Psoas muscle (tissue), 8 donors: ENCODE measurements around the gene HPD. TPM values are rescaled to one million over a fixed set of nuclear protein-coding genes. Genes with fewer than 3 reads are reported as not detected.

Experiments used
- ATAC-seq, 4 donors: fragments of 200-7000 bp; cut with Tn5 transposase; one replicate each; pipeline ENCODE4 v1.9.1; 2020; ENCODE audit warnings: moderate library complexity in 3 of 4, mild to moderate bottlenecking in 2 of 4
- DNase-seq, 2 donors: peaks; one replicate each; pipeline ENCODE4 v3.0.0-alpha.2; 2020
- H3K27ac ChIP-seq: fragments of 200-600 bp; one replicate; pipeline ENCODE4 v1.8.0; 2022
- H3K27me3 ChIP-seq, 3 donors: fragments of 200-600 bp in 1 of 3; one replicate each; pipeline versions ENCODE4 v1.6.1 to v1.8.0; 2013 to 2022; ENCODE audit warnings: low read length in 2 of 3, mild to moderate bottlenecking in 2 of 3, moderate library complexity in 1 of 3; ENCODE audit not compliant: insufficient read depth in 3 of 3
- H3K36me3 ChIP-seq, 2 donors: fragments of 200-600 bp in 1 of 2; one replicate each; pipeline versions ENCODE4 v1.6.1 to v1.8.0; 2013 to 2022; ENCODE audit warnings: low read depth in 1 of 2, mild to moderate bottlenecking in 1 of 2, moderate library complexity in 1 of 2; ENCODE audit not compliant: insufficient read depth in 1 of 2
- H3K4me1 ChIP-seq: fragments of 200-600 bp; one replicate; pipeline ENCODE4 v1.8.0; 2022
- H3K4me3 ChIP-seq: fragments of 200-600 bp; one replicate; pipeline ENCODE4 v1.8.0; 2022; ENCODE audit warnings: mild to moderate bottlenecking
- H3K9me3 ChIP-seq: fragments of 200-600 bp; one replicate; pipeline ENCODE4 v1.8.0; 2022
- WGBS, 3 donors: extraction: QIAGEN DNeasy Blood & Tissue Kit; methylation state at CpG; one replicate each; pipeline versions ENCODE4 v1.1.6 to v1.1.7; 2013; 5-methylcytosine and 5-hydroxymethylcytosine counted together
- intact Hi-C, 2 donors: fragments of 100-400 bp; cut with DNase I; formaldehyde crosslinking; loops; one replicate each; pipeline versions ENCODE4 v1.11.0 to v1.14.2; 2022
- polyA plus RNA-seq, 3 donors: library from polyadenylated mRNA; stranded (reverse); fragments of 200-250 nt; gene quantifications; one replicate each; pipeline ENCODE4 v1.2.3, GENCODE V29; 2013
- total RNA-seq, 4 donors: library from RNA; stranded (reverse); fragmentation: NEBNext Ultra II Directional in 2 of 4; extraction: Animal tissue kit (Norgen Biotek cat#: 25700) in 2 of 4; gene quantifications; one replicate each; pipeline versions ENCODE4 v1.2.1 to v1.2.4, GENCODE V29; 2021 to 2023
- TF ChIP-seq, protein P1 (sequence below): fragments of 200-600 bp; IDR thresholded peaks from one replicate; pipeline ENCODE4 v1.8.0; 2022; ENCODE audit warnings: antibody characterized with exemption
- donor health status: healthy with polysubstance abuse.
- donor health status: DM: no; HTN: no; CAD: no; lungs with moderate emphysema.
- donor health status: Bipolar disorder and iron deficiency.
- donor health status: healthy.
- donor health status: DM: yes; HTN: yes; CAD: no.
- donor health status: DM: no; HTN: no; CAD: no.
- donor health status: DM: no; HTN: no; CAD: no.
- donor health status: DM: yes; HTN: yes; CAD: no.

HPD gene
- total and polyA plus RNA-seq, 7 donors, result 0.67 to 3.3 (median 1.6) TPM

DNA sequence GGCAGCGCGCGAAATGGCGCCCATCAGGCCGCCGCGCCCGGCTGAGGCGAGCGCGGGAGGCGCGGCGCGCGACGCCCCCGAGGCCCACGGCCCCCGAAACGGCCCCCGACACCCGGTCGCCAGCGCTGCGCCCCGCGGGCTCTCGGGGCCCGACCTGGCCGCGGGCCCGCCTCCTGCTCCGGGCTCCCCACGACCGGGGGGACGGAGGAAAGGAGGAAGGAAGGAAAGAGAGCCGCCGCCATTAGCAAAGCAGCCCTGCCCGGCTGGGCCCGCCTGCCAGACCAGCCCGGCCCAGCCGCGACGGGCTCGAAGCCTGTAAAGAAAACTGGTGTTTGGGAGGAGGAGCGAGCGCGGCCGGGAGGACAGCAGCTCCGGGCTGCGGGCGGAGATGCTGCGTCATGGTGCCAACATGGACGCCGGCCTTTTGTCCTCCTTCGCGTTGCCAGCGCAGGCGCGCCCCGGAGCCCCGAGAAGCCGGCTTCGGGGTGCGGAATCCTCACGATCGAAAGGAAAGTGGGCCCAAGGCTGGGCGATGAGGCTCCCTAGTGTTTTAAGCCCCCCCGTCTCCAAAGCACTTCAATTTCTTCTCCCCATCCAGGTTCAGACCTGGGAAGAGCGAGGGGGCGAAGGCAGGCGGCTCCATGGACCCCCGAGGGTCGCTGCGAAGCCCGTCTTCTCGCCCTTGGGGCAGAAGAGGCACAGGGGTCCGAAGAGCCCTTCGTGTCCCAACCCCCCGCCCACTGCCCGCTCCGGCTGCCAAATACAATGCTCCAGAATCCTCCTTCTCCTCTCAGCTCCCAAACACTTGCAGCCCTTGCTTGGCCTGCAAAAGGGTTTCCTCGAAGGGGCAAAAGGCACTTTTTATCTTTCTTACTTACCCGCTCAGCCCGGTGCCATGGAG is 57.7 kb downstream of the HPD start:
- peak overlapping the region; percentile 86 for H3K4me3 ChIP-seq
- TF ChIP-seq, protein P1, sequence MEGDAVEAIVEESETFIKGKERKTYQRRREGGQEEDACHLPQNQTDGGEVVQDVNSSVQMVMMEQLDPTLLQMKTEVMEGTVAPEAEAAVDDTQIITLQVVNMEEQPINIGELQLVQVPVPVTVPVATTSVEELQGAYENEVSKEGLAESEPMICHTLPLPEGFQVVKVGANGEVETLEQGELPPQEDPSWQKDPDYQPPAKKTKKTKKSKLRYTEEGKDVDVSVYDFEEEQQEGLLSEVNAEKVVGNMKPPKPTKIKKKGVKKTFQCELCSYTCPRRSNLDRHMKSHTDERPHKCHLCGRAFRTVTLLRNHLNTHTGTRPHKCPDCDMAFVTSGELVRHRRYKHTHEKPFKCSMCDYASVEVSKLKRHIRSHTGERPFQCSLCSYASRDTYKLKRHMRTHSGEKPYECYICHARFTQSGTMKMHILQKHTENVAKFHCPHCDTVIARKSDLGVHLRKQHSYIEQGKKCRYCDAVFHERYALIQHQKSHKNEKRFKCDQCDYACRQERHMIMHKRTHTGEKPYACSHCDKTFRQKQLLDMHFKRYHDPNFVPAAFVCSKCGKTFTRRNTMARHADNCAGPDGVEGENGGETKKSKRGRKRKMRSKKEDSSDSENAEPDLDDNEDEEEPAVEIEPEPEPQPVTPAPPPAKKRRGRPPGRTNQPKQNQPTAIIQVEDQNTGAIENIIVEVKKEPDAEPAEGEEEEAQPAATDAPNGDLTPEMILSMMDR, result no peak
- WGBS, 3 donors, result 0 to 3% (median 1%) methylated on average over 53 to 86 of the region's 86 CpGs
- H3K27me3 ChIP-seq, result no peaks in the 10 kb centered on the region
- peaks cover 0 to 5% of the 10 kb centered on the region in 2 donors for H3K36me3 ChIP-seq
- peak overlapping the region; percentile 100 for H3K27ac ChIP-seq
- DNase-seq (peak; percentile 81 to 90), ATAC-seq (no peak)
- peaks cover 40% of the 10 kb centered on the region for H3K4me1 ChIP-seq
- no peaks in the 10 kb centered on the region for H3K9me3 ChIP-seq
- intact Hi-C loops, result no loop called here

DNA sequence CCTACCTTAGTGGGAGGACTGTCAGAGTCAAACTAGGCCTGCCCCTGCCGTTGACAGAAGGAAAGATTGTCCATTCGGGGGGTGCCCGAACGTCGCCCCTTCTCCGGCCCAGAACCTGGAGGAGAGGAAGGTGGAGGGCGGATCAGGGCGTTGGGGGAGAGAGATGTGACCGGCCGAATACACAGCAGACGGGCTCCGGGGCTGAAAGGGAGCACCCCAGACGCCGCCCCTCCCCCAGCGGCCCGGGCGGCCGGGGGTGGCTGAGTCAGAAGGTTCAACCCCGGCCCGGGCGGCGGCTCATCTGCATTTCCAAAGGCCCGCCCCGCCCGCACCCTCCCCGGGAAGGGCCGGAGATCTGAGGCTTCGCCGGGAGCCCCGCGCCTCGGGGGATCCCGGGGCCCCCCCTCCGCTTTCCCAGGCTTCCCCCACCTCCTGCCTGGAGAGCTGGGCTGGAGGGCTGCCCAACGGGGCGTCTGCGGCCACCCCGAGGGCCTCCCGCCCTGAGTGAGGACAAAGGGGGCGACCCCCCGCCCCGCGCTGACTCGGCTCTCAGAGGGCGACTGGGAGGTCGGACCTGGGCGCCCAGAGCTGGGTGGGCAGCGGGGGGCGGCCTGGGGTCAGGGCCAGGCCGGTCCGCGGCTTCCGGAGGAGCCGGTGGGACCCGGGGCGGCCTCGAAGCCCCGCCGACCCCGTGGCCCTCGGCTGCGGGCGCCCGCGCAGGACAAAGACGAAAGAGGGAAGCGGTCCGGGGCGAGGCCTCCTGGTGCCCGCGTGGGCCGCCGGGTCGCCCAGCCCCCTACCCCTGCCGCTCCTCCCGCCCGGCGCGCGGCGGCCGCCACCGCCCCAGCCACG is 58.6 kb downstream of the HPD start:
- Histone ChIP-seq H3K9me3 (no peaks in the 10 kb centered on the region), H3K4me1 (peaks cover 40% of the 10 kb centered on the region)
- intact Hi-C loops, result loop anchor here (5.0 kb wide), 1 partner anchor 87 kb away; the partner anchor contains the start of gene PSMD9 (in 2 of the 2)

GRCh38 chr12:121799156-121799841 is 59.4 kb downstream of the HPD start:
- ATAC-seq (peak; percentile 50 to 59 (median 54)), DNase-seq (peak; percentile 87 to 92)
- WGBS, 3 donors, result 5 to 9% (median 8%) methylated on average over 16 to 27 of the region's 30 CpGs
- Histone ChIP-seq H3K4me1 (peaks cover 47% of the 10 kb centered on the region), H3K27ac (peak overlapping the region; percentile 100), H3K9me3 (no peaks in the 10 kb centered on the region), H3K27me3 (no peaks in the 10 kb centered on the region), H3K36me3 (peaks cover 0 to 14% of the 10 kb centered on the region in 2 donors), H3K4me3 (peak overlapping the region; percentile 86)
- intact Hi-C loops, result loop anchor here (5.0 kb wide), 1 partner anchor 88 kb away; the partner anchor contains the start of gene PSMD9 (in 2 of the 2)
- TF ChIP-seq, protein P1, result no peak

More for the DNA sequence above, 58.6 kb downstream of the HPD start:
- H3K4me3 ChIP-seq, result peak overlapping the region; percentile 86
- peak overlapping the region; percentile 100 for H3K27ac ChIP-seq
- peak; percentile 97 for DNase-seq
- WGBS, 3 donors, result 0 to 1% (median 0%) methylated on average over 25 to 84 of the region's 84 CpGs
- ATAC-seq, result peak; percentile 62 to 66 (median 66)
- no peaks in the 10 kb centered on the region for H3K27me3 ChIP-seq
- peaks cover 0 to 13% of the 10 kb centered on the region in 2 donors for H3K36me3 ChIP-seq
- TF ChIP-seq, protein P1, result no peak

GRCh38 chr12:121798787-121799155 is 59.9 kb downstream of the HPD start:
- WGBS, 3 donors, result 22 to 36% (median 27%) methylated on average over 10 of the region's 10 CpGs

More at GRCh38 chr12:121798787-121799155, 59.9 kb downstream of the HPD start:
- peak overlapping the region; percentile 86 for H3K4me3 ChIP-seq
- intact Hi-C loops, result loop anchor here (5.0 kb wide), 1 partner anchor 89 kb away; the partner anchor contains the start of gene PSMD9 (in 2 of the 2)
- peaks cover 49% of the 10 kb centered on the region for H3K4me1 ChIP-seq
- DNase-seq (peak in 1 of 2 donors; percentile 22), ATAC-seq (no peak)
- H3K27me3 ChIP-seq, result no peaks in the 10 kb centered on the region
- H3K9me3 ChIP-seq, result no peaks in the 10 kb centered on the region
- TF ChIP-seq, protein P1, result no peak
- H3K27ac ChIP-seq, result peak overlapping the region; percentile 100
- H3K36me3 ChIP-seq, result peaks cover 0 to 14% of the 10 kb centered on the region in 2 donors
